Measurements from ENCODE around the gene TANC1.

Gene TANC1

DNA sequence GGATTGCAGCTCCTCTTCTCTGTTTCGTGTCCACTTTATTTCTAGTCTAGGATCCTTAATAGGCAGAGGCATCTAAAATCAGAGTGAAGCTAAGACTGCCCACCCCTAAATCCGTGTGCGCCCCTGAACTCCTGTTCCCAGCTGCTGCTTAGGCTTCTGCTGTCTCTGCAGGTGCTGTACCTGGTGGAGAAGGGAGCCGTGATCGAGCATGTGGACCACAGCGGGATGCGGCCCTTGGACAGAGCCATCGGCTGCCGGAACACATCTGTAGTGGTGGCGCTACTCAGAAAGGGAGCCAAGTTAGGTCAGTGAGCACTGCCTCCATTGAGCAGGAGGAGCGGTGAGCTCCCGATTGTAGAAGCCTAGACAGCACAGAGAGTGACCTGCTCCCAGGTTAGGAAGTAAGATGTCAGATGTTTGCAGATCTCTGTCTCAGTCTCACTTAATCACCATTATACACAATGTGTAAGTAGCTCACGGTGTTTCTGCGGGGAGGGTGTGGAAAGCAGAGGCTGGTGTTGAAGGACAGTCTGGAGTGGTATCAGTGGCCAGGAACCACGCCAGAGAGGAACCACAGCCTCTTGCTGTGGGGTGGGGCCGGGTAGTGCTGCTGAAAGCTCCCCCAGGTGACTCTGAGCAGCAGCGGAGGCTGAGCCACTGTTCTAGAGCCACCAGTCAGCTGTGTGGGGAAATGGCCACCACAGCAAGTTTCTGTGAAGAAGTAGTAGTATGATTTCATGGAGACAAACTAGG, 255.8 kb downstream of the TANC1 start:
- DNase-seq (ENCODE audit: low read depth in 2 of 2) = no peak

DNA sequence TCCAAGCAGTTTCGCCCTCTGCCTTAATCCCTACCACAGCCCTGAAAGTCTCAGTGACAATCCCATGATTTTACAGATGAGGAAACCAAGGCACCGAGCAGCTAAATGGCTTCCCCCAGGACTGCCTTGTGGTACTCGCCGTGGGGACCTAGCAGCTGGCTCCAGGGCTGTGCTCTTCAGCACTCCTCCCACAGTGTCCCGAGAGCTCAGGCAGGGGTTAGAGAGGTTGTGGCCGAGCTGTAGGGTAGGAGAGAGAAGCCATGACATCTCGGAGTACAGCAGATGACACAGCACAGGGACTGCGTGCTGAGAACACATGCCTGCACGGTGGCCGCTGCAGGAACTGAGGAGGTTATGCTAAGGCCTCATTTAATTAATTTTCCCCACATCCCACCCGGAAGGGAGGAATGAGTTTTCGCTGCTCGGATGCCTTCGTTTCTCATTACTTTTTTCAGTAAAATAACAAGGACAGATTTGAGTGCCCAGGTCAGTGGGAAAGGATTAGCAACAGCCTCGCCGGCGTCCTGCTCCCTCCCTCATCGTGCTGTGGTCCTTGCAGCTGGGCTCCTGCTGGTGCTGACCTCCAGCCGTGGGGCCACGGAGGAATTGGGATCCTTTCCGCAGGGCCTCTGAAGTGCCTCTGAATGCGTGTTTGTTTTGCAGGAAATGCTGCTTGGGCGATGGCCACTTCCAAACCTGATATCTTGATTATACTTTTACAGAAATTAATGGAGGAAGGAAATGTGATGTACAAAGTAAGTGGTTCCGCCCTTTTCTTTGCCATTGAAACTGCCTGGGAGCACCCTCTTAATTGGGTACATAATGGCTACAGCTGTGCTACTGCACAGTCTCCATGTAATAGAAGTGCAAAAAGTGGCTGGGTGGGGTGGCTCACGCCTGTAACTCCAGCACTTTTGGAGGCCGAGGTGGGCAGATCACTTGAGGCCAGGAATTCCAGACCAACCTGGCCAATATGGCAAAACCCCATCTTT, 256.9 kb downstream of the TANC1 start:
- DNase-seq (ENCODE audit: low read depth in 2 of 2) = no peak

DNA sequence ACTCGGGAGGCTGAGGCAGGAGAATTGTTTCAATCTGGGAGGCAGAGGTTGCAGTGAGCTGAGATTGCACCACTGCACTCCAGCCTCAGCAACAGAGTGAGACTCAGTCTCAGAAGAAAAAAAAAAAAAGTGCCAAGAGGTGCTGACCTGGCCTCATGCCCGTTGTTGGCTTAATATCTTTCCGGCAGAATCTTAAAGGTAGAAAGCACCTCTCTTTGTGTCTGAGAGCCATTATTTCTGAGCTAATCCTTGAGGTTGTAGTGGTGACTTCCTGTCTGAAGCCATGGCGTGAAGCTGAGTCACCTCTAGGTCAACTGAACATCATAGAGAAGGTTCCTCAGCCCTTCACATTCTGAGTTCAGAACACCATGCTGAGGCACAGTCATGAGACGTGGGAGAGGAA, 257.6 kb downstream of the TANC1 start:
- DNase-seq (ENCODE audit: low read depth in 2 of 2) = no peak

DNA sequence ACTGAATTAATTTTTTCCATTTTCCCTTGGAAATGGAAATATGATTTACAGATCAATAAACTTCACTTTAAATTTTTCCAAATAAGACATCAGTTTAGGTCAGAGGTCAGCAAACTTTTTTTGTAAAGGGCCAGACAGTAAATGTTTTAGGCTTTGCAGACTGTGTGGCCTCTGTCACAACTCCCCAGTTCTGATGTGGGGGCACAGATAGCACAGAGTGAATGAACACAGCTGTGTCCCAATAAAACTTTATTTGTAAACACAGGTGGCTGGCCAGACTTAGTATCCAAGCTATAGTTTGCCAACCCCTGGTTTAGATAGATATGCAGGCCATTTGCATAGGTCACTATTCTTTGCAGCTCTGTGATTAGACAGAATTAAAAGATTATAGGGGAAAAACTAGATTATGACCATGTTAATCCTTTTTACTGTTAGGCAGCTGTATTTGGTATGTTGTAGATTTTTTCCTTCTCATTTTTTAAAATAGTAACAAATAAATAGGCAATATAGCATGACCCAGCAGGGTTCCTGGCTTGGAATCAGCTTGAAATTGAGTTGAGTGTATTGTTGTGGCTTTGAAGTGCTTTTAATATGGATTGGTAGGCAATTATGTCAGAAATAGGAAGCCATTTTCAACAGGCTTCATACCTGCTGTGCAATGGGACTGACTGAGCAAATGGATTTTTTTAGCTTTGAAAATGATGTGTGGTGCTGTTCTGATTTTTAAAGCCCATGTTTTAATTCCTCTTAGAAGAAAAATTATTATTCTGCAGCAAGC, 258.4 kb downstream of the TANC1 start:
- no peak for DNase-seq (ENCODE audit: low read depth in 2 of 2)

- peak in 1 of 2 donors; percentile 8 for DNase-seq (ENCODE audit: low read depth in 2 of 2)
Observed at GRCh38 chr2:159227467-159227866, 259.0 kb downstream of the TANC1 start.

GRCh38 chr2:159228081-159228581, 259.7 kb downstream of the TANC1 start:
- DNase-seq (ENCODE audit: low read depth in 2 of 2) = no peak

- no peak for DNase-seq (ENCODE audit: low read depth in 2 of 2)
Observed at GRCh38 chr2:159229476-159230144, 261.2 kb downstream of the TANC1 start.

DNA sequence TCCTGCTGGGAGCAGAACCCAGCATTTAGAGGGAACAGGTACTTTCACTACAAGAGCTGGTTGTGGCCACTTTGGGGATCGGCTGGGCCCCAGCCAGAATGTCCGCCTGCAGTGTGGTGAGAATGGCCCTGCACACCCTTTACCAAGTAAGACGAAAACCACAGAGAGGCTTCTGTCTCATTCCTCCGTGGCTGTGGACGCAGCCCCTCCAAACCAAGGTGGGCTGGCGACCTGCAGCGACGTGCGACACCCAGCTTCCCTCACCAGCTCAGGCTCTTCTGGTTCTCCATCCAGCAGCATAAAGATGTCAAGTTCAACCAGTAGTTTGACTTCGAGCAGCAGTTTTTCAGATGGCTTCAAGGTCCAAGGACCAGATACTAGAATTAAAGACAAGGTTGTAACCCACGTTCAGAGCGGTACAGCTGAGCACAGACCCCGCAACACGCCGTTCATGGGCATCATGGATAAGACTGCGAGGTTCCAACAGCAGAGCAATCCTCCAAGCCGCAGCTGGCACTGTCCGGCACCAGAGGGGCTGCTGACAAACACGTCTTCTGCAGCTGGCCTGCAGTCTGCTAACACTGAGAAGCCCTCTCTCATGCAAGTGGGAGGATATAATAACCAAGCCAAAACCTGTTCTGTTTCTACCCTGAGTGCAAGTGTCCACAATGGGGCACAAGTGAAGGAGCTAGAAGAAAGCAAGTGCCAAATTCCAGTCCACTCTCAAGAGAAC, 261.9 kb downstream of the TANC1 start:
- no peak for DNase-seq (ENCODE audit: low read depth in 2 of 2)

DNA sequence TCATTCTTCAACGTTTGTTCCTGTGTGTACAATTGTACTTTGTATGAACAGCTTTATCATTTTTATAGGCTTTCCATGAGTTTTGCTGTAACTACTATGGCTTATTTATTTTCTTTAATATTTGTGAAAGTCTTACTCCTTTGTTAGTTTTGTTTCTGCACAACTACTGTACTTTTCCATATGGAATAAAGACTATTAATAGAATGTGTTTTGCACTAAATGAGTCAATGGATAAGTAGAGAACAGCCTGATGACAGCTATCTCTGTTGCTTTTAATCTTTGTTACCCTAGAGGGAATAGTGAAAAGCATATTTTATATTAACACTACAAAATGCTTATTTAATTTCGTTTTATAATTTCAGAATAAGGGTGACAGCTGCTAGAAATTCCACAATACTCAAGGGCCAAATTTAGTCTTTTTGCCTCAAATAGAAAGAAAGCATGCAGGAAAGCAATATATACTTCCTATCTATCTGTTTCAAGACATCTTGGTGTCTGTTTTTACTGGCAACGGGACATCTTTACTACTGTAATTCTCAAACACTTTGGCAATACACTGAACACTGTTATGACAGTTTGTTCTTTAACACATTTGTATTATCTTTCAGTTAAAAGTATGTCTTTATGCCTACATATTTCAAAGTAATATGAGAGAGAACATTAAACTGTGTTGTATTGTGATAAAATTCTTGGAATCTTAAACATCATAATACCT, 264.2 kb downstream of the TANC1 start:
- no peak for DNase-seq (ENCODE audit: low read depth in 2 of 2)

GRCh38 chr2:159234868-159235267, 266.4 kb downstream of the TANC1 start:
- no peak for DNase-seq (ENCODE audit: low read depth in 2 of 2)

- no peak for DNase-seq (ENCODE audit: low read depth in 2 of 2)
Observed at GRCh38 chr2:159243529-159243928, 275.1 kb downstream of the TANC1 start.

DNA sequence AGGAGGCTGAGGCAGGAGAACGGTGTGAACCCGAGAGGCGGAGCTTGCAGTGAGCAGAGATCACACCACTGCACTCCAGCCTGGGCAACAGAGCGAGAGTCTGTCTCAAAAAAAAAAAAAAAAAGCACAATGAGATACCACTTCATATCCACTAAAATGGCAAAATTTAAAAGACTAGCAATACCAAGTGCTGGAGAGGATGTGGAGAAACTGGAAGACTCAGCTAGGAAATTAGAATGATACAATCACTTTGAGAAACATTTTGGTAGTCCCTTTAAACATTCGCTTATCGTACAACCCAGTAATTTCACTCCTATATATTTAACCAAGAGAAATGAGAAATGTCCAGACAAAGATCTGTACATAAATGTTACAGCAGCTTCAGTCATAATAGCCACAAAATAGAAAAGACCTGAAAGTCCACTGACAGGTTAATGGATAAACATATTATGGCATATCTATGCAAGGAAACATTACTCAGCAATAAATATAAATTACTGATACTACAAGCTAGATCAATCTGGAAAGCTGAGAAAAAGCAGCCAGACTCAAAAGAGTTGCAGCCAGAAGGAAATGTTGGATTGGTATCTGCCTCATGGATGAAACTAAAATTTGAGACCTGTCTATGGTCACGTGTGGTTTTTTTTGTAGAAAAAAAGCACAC, 278.0 kb downstream of the TANC1 start:
- DNase-seq (ENCODE audit: low read depth in 2 of 2) = no peak

GRCh38 chr2:159249990-159250715, 281.7 kb downstream of the TANC1 start:
- DNase-seq (ENCODE audit: low read depth in 2 of 2) = no peak

DNA sequence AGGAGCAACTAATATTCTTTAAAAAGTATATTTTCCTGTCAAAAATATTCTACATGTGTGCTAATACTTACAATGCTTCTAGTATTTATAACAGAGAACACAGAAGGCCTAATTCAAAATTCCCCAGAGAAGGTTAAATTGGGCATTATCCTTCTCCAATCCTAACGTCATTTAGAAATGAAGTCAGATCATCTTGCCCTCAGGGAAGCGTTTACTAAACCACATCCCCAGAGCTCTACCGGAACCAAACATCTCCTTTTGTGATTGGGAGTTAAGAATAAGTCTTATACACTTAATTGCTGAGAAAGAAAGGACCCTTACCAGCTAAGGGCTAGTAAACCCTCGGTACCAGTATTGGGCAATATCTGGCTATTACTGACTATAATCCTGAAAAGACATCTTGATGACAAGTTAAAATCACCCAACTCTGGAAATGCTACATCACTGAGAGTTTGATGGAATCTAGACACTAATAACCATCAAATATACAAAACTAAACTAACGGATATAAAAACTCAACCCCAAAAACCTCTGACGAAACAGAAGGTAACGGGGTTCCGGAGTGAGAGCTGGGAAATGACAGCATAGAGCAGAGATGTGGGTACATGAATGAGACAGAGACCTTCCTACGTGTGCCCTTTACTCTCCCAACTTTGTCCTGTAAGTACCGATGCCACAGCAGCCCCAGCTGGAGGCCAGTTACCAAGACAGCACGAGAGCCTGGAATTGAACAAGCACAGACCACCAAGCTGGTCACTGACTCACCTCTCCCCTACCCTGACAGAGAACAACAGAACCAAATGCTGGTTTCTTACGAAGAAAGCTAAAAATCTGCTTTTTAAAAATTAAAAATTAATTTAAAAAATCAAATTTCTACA, 283.1 kb downstream of the TANC1 start:
- no peak for DNase-seq (ENCODE audit: low read depth in 2 of 2)

DNA sequence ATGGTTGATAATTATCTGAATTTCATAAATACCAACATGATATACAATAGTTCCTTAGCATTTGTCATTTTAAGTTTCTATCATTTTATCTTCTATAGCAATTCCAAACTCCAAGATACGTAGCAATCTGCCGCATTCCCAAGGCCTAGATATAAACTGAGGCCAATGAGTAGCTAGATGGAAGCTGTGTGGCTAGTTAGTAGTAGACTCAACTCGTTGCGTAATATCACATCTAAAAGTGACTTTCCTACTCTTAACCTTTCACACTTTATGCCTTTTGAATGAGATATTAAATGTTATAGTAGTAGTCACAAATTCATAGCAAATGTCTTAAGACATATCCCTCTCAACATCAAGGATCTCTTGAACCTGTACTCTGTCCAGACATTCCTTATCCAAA, 284.5 kb downstream of the TANC1 start:
- no peak for DNase-seq (ENCODE audit: low read depth in 2 of 2)

DNA sequence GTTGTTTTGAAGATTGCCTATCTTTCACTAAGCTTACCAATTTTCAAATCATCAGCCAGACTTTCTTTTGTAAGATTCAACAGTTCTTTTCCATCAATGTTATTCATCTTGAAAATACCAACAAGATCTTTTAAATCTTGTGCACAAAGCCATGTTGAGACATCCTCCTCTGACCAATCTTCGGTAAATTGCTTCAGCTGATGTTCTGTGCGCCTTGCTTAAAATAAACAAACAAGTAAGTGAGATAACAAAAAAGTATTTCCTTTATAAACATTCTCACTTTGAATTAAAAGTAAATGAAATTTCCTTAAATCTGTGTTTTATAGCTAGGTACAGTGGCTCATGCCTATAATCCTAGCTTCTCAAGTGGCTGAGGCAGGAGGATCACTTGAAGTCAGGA, 287.7 kb downstream of the TANC1 start:
- no peak for DNase-seq (ENCODE audit: low read depth in 2 of 2)

- DNase-seq (ENCODE audit: low read depth in 2 of 2) = no peak
Observed at GRCh38 chr2:159262226-159262625, 293.8 kb downstream of the TANC1 start.

DNA sequence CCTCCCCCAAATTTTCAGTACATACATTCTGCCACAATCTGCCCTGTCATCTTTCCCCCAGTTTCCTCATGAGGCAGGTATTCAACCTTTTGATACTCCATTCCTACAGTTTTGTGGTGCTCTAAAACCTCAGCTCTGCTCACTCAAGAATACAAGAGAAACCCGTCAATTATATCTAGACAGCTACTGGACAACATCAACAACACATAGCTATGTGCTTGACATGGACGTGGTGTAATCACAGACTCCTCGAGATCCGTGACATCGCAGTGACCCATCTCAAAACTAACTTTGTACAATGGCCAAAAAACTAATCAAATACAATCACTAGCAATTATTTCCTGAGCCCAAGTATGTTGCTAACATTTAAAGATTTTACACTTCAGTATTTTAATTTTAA, 294.5 kb downstream of the TANC1 start:
- DNase-seq (ENCODE audit: low read depth in 2 of 2) = no peak
